ENCODE measurements around the gene MOB3A. TPM values are rescaled to one million over a fixed set of nuclear protein-coding genes. Genes with fewer than 3 reads are reported as not detected.

The MOB3A gene
- total RNA-seq, 2 experiments from 2014 or later = 96.4 to 97.3 TPM

GRCh38 chr19:2050349-2050990 is 45.7 kb downstream of the MOB3A start:
- ATAC-seq (ENCODE audit: poor library complexity) (peak; percentile 1), DNase-seq (peak in 3 of 14 experiments; percentile 14 to 39 (median 25))
- no peaks in the 10 kb centered on the region for H3K27me3 ChIP-seq (ENCODE audit: control insufficient read depth in 1 of 2, insufficient read depth in 2 of 2, low read length in 2 of 2)
- Mint-ChIP-seq H3K9me3 (no peaks in the 10 kb centered on the region), H3K4me1 (ENCODE audit: low read depth) (peaks cover 33% of the 10 kb centered on the region), H3K27me3 (no peaks in the 10 kb centered on the region), H3K4me3 (peak overlapping the region; percentile 90), H3K36me3 (ENCODE audit: low read depth) (peaks cover 26% of the 10 kb centered on the region), H3K27ac (peak overlapping the region; percentile 85)
- no peaks in the 10 kb centered on the region for H3K9me3 ChIP-seq (ENCODE audit: control insufficient read depth in 1 of 2, insufficient read depth in 1 of 2, low read length in 2 of 2)
- H3K4me3 ChIP-seq (ENCODE audit: low read length) = peak overlapping the region; percentile 99
- intact Hi-C loops (cut with DNase I, micrococcal nuclease) = loop anchor here (5.0 kb wide), 1 partner anchor 33 kb away; the partner anchor contains the start of gene BTBD2 (in 2 of the 2)
- TF ChIP-seq, protein P1, sequence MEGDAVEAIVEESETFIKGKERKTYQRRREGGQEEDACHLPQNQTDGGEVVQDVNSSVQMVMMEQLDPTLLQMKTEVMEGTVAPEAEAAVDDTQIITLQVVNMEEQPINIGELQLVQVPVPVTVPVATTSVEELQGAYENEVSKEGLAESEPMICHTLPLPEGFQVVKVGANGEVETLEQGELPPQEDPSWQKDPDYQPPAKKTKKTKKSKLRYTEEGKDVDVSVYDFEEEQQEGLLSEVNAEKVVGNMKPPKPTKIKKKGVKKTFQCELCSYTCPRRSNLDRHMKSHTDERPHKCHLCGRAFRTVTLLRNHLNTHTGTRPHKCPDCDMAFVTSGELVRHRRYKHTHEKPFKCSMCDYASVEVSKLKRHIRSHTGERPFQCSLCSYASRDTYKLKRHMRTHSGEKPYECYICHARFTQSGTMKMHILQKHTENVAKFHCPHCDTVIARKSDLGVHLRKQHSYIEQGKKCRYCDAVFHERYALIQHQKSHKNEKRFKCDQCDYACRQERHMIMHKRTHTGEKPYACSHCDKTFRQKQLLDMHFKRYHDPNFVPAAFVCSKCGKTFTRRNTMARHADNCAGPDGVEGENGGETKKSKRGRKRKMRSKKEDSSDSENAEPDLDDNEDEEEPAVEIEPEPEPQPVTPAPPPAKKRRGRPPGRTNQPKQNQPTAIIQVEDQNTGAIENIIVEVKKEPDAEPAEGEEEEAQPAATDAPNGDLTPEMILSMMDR (IDR thresholded peaks at IDR 0.05) = no peak
- peaks cover 78% of the 10 kb centered on the region for H3K4me1 ChIP-seq (ENCODE audit: insufficient read depth, low read length)
- POLR2A ChIA-PET = interaction anchor here (0.6 to 3.7 kb wide), 6 partner anchors 8 to 45 kb away, joined by 3 to 18 read pairs (median 5); partner anchors contain the start of gene MOB3A
- peak overlapping the region; percentile 74 to 83 for H3K27ac ChIP-seq (ENCODE audit: low read depth in 1 of 2, low read length in 2 of 2)
- CTCF ChIA-PET = no interaction called here
- H3K36me3 ChIP-seq (ENCODE audit: insufficient read depth, low read length) = peaks cover 42% of the 10 kb centered on the region

DNA sequence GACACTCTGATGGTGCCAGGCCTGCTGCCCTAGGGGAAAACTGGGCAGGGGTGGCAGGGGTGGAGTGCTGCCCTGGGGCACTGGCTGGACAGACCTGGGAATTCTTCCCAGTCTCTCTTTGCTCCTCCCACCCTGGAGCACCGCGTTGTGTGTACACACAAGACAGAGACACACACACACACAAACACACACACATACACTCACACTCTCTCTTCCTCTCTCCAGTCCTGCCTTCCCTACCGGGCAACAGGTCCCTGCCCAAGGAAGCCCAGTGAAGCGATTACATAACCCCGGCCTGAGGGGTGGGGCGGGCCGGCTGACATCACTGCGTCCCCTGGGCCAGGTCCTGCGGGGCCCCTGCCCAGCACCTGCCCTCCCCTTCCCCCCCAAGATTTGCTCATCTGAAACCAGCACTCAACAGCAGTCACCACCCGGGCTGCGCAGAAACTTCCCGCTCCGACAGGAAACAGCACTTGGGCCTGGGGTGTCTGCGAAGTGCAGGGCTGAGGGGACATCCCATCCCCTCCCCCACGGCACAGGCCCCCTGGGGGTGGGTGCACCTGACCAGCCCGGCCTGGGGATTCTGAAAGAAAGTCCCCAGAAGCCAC is 46.3 kb downstream of the MOB3A start:
- Mint-ChIP-seq H3K27me3 (no peaks in the 10 kb centered on the region), H3K4me1 (ENCODE audit: low read depth) (peaks cover 30% of the 10 kb centered on the region), H3K36me3 (ENCODE audit: low read depth) (peaks cover 31% of the 10 kb centered on the region), H3K9me3 (no peaks in the 10 kb centered on the region), H3K27ac (peak overlapping the region; percentile 85), H3K4me3 (peak overlapping the region; percentile 90)
- Histone ChIP-seq H3K4me3 (ENCODE audit: low read length) (peak overlapping the region; percentile 99), H3K4me1 (ENCODE audit: insufficient read depth, low read length) (peaks cover 79% of the 10 kb centered on the region), H3K27ac (ENCODE audit: low read depth in 1 of 2, low read length in 2 of 2) (peak overlapping the region; percentile 74 to 83), H3K27me3 (ENCODE audit: control insufficient read depth in 1 of 2, insufficient read depth in 2 of 2, low read length in 2 of 2) (no peaks in the 10 kb centered on the region), H3K9me3 (ENCODE audit: control insufficient read depth in 1 of 2, insufficient read depth in 1 of 2, low read length in 2 of 2) (no peaks in the 10 kb centered on the region), H3K36me3 (ENCODE audit: insufficient read depth, low read length) (peaks cover 47% of the 10 kb centered on the region)
- intact Hi-C loops (cut with DNase I, micrococcal nuclease) = loop anchor here (5.0 kb wide), 1 partner anchor 33 kb away; the partner anchor contains the start of gene BTBD2 (in 2 of the 2)
- CTCF ChIA-PET = no interaction called here
- POLR2A ChIA-PET = interaction anchor here (0.6 to 3.7 kb wide), 5 partner anchors 8 to 45 kb away, joined by 3 to 18 read pairs (median 5); partner anchors contain the start of gene MOB3A
- ATAC-seq (ENCODE audit: poor library complexity) (peak; percentile 29), DNase-seq (peak in 13 of 14 experiments; percentile 44 to 82 (median 58))
- TF ChIP-seq, protein P1 (IDR thresholded peaks at IDR 0.05) = no peak

- CTCF ChIA-PET = no interaction called here
- no peaks in the 10 kb centered on the region for H3K9me3 Mint-ChIP-seq
These were observed 47.0 kb downstream of the MOB3A start for GRCh38 chr19:2048959-2049740.

More at GRCh38 chr19:2048959-2049740, 47.0 kb downstream of the MOB3A start:
- peaks cover 32% of the 10 kb centered on the region for H3K4me1 Mint-ChIP-seq (ENCODE audit: low read depth)
- Histone ChIP-seq H3K4me3 (ENCODE audit: low read length) (peak overlapping the region; percentile 99), H3K4me1 (ENCODE audit: insufficient read depth, low read length) (peaks cover 82% of the 10 kb centered on the region), H3K27ac (ENCODE audit: low read depth in 1 of 2, low read length in 2 of 2) (peak overlapping the region; percentile 74 to 83), H3K27me3 (ENCODE audit: control insufficient read depth in 1 of 2, insufficient read depth in 2 of 2, low read length in 2 of 2) (no peaks in the 10 kb centered on the region), H3K36me3 (ENCODE audit: insufficient read depth, low read length) (peaks cover 54% of the 10 kb centered on the region), H3K9me3 (ENCODE audit: control insufficient read depth in 1 of 2, insufficient read depth in 1 of 2, low read length in 2 of 2) (no peaks in the 10 kb centered on the region)
- H3K4me3 Mint-ChIP-seq = peak overlapping the region; percentile 90
- DNase-seq (peak in 1 of 14 experiments; percentile 34), ATAC-seq (ENCODE audit: poor library complexity) (no peak)
- H3K27me3 Mint-ChIP-seq = no peaks in the 10 kb centered on the region
- intact Hi-C loops (cut with DNase I, micrococcal nuclease) = no loop called here
- TF ChIP-seq, protein P1 (IDR thresholded peaks at IDR 0.05) = no peak
- peaks cover 36% of the 10 kb centered on the region for H3K36me3 Mint-ChIP-seq (ENCODE audit: low read depth)
- H3K27ac Mint-ChIP-seq = peak overlapping the region; percentile 85
- POLR2A ChIA-PET = interaction anchor here (0.9 to 3.7 kb wide), 6 partner anchors 7 to 46 kb away, joined by 3 to 18 read pairs (median 5); partner anchors contain the start of gene MOB3A
